Smooth muscle cell of the pulmonary artery (primary cell): ENCODE results near the gene FSTL1. TPM values are rescaled to one million over a fixed set of nuclear protein-coding genes. Genes with fewer than 3 reads are reported as not detected.

Source experiments
- total RNA-seq: library from RNA; depleted of rRNA; stranded (reverse); fragments of >200 nt; gene quantifications from 2 replicates; pipeline ENCODE4 v1.2.3, GENCODE V29; 2014

FSTL1 gene, protein sequence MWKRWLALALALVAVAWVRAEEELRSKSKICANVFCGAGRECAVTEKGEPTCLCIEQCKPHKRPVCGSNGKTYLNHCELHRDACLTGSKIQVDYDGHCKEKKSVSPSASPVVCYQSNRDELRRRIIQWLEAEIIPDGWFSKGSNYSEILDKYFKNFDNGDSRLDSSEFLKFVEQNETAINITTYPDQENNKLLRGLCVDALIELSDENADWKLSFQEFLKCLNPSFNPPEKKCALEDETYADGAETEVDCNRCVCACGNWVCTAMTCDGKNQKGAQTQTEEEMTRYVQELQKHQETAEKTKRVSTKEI
- total RNA-seq: 1,906 and 3,109 TPM in 2 replicates

DNA sequence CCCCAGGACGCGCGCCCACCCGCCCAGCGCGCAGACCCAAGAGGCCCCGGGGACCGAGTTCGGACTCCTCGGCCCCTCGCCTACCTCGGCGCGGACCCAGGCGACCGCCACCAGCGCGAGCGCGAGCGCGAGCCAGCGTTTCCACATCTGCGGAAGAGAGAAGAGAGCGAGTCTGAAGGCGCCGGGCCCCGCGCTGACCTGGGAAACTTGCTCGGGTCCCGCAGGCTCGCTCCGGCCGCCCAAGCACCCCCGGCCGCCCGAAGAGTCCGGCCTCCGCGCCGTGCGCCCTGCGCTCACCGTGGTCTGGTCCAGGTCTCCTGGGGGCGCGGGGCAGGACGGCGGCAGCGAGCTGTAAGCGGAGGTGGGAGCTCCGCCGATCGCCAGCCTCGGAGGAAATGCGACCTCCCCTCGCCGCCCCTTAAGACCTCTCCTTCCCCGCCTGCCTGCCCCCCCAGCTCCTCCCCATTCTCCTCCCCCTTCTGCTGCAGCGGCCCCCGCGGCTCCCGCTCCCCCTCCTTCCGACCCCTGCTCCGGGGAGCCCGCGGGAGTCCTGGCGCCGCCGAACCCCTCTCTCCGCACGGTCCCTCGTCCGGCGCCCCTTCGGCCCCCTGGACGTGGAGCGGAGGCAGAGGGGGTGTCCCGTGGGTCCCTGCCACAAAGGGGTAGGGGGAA, at the start of gene FSTL1:
TSS of gene FSTL1 (minus strand) at position 393 of the 672 bp plus-strand sequence. CDS start at position 147, 246 bp downstream.

DNA sequence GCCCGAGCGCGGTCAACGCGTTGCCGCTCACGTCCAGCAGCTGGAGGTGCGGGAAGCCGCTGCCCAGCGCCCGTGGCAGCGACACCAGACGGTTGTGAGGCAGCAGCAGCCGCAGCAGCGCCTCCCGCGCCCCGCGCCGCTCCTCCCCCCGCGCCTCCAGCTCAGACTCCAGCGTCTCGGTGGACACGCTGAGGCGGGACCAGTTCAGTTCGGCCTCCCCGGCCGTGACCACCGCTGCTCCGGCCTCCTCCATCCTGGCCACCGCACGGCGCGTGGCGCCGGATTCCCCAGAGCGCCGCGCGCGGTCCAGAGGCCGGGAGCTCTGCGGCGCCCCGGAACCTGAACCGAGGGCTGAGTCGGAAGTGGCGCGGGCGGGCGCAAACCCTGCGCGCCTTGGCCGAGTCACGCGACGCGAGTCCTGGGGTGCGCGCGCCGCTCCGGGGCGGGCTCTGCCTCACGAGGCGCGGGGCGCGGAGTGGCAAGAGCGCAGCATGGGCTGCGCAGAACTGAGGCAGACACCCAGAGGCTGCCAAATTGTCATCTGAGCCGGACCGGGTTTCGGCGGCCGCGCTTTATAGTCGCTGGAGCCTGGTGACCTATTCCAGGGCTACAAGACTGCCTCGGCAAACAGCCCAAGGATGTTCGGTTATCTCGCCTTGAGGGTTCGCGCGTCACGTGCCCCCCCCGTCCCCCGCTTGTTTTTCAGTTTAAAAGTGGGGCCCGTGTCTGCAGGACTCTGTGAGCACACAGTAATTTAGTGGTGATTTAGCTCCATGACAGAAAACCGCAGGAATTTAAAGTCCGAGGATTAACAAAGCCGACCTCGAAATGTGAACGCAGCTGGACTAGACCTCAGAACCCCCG, 101.6 kb downstream of the FSTL1 start, which contains the start of gene LRRC58:
TSS of gene LRRC58 (minus strand) at position 364 of the 864 bp plus-strand sequence. CDS start at position 253, 111 bp downstream.

Other genes with a start within 250 kb of the FSTL1 start
- 0.65 and 2.0 TPM in 2 replicates for gene GPR156, start 165.8 kb downstream of the FSTL1 start, total RNA-seq
- gene LRRC58, start 101.6 kb downstream of the FSTL1 start, total RNA-seq: 30.2 and 32.8 TPM in 2 replicates
- gene NDUFB4, start 145.3 kb upstream of the FSTL1 start, total RNA-seq: 26.1 and 38.6 TPM in 2 replicates
- 0.40 and 1.3 TPM in 2 replicates for gene HGD, start 231.2 kb upstream of the FSTL1 start, total RNA-seq